Mesodermal cell (in vitro differentiated cells): ENCODE results near the gene ZNF608.

Source experiments
- H3K27ac ChIP-seq: 2 replicates; pipeline ENCODE4 v1.7.0; 2013; ENCODE audit warnings: mild to moderate bottlenecking, low read depth, low read length, moderate library complexity; ENCODE audit not compliant: severe bottlenecking
- H3K36me3 ChIP-seq: 2 replicates; pipeline ENCODE4 v1.7.1; 2013; ENCODE audit warnings: mild to moderate bottlenecking, low read length, moderate library complexity; ENCODE audit not compliant: control insufficient read depth, insufficient read depth
- H3K4me1 ChIP-seq: one replicate; pipeline ENCODE4 v1.7.1; 2013; ENCODE audit warnings: mild to moderate bottlenecking, low read length; ENCODE audit not compliant: insufficient read depth, control insufficient read depth, poor library complexity, severe bottlenecking
- H3K4me3 ChIP-seq: 2 replicates; pipeline ENCODE4 v1.7.0; 2013; ENCODE audit warnings: low read length, control low read depth, mild to moderate bottlenecking; ENCODE audit not compliant: insufficient read depth, poor library complexity, severe bottlenecking; ENCODE audit errors: extremely low read depth
- H3K9me3 ChIP-seq: 2 replicates; pipeline ENCODE4 v1.7.1; 2013; ENCODE audit warnings: mild to moderate bottlenecking, low read length, moderate library complexity; ENCODE audit not compliant: control insufficient read depth
- WGBS, 2 experiments: methylation state at CpG; one replicate each; pipeline ENCODE4 v1.1.5; 2013; ENCODE audit warnings: missing lambda C conversion rate in 2 of 2; ENCODE audit not compliant: insufficient coverage in 2 of 2; 5-methylcytosine and 5-hydroxymethylcytosine counted together

Gene ZNF608

DNA sequence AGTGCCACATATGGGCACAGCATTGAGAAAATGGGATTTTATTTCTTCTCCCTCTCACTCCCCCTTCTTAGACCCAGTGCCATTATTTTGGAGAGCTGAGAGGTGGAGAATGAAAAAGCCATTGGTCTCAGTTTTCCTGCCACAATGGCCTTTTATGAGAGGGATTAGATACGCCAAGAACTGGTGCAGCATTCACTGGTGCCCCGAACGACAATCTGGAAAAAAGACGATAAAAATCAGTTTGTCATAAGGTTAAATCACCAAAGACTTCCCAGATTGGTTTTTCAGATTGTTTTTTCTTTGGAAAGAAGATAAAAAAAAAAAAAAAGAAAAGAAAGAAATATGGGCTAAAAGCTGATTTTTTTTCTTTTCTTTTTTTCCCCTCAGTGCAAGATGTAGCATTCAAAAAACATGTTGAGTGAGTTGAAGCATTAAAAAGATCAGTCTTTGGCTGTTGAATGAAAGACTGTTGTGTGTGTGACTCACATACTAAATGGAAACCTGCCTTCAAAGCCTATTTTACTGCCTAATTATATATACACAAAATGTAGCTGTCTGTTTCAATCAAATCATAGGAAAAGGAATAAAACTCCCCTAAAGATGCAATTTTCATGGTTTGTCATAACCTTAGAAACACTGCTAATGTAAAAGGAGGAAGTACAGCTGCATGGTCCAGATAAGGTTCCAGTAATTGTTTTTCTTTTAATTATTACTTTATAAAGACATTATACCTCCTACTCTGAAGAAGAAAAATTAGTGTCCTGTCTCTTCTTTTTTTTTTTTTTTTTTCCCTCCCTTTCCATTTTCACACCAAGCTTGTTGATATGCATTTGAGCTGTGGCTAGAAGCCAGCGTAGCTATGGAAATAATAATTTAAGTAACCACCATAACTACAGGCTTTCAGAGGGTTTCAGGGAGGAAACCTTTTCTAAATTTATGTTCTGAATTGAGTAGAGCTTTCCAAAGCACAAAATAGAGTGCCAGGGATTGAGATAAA lies 27.2 kb upstream of the ZNF608 start:
- Histone ChIP-seq H3K36me3 (no peaks in the 10 kb centered on the region), H3K27ac (no peak overlapping the region), H3K4me3 (no peak overlapping the region), H3K9me3 (no peaks in the 10 kb centered on the region), H3K4me1 (no peaks in the 10 kb centered on the region)
- 88 to 100% methylated on average over 1 to 3 of the region's 5 CpGs for WGBS, 2 experiments

GRCh38 chr5:124772457-124773200 lies 26.2 kb upstream of the ZNF608 start:
- Histone ChIP-seq H3K9me3 (no peaks in the 10 kb centered on the region), H3K4me1 (no peaks in the 10 kb centered on the region), H3K27ac (no peak overlapping the region), H3K36me3 (no peaks in the 10 kb centered on the region), H3K4me3 (no peak overlapping the region)
- 80 to 86% methylated on average over 1 of the region's 1 CpG for WGBS, 2 experiments

DNA sequence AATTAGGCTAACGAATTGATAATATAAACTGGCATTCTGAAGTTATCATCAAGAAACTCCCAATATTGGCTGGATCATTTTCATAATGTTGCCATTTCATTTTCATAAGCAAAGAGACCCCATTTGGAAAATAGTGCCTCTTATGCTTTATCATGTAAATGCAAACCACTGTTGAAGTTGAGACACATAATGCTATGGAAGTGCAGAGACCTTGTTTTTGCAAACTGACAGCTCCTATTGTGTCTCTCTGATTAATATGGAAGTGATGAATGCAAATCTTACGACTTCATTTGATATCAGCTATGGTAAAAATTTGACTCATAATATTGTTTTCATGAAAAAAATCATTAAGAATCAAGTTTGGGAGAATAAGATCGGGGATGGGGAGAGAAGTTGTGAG lies 25.3 kb upstream of the ZNF608 start:
- Histone ChIP-seq H3K4me1 (no peaks in the 10 kb centered on the region), H3K27ac (no peak overlapping the region)
- 82 to 100% methylated on average over 2 of the region's 3 CpGs for WGBS, 2 experiments

GRCh38 chr5:124764992-124765611 lies 18.7 kb upstream of the ZNF608 start:
- H3K36me3 ChIP-seq, result no peaks in the 10 kb centered on the region
- H3K4me1 ChIP-seq, result peaks cover 5% of the 10 kb centered on the region
- no peak overlapping the region for H3K27ac ChIP-seq
- no peaks in the 10 kb centered on the region for H3K9me3 ChIP-seq
- no peak overlapping the region for H3K4me3 ChIP-seq
- WGBS, 2 experiments, result 100% methylated on average over 1 of the region's 3 CpGs; no CpG with 5 or more reads in 1 of the 2 experiments

More for the DNA sequence above, 25.3 kb upstream of the ZNF608 start:
- Histone ChIP-seq H3K9me3 (no peaks in the 10 kb centered on the region), H3K36me3 (no peaks in the 10 kb centered on the region), H3K4me3 (no peak overlapping the region)

GRCh38 chr5:124764585-124764984 lies 18.1 kb upstream of the ZNF608 start:
- Histone ChIP-seq H3K4me3 (no peak overlapping the region), H3K4me1 (peaks cover 5% of the 10 kb centered on the region), H3K9me3 (no peaks in the 10 kb centered on the region), H3K36me3 (no peaks in the 10 kb centered on the region), H3K27ac (no peak overlapping the region)
- no CpG with 5 or more reads among the region's 1 CpG for WGBS, 2 experiments

DNA sequence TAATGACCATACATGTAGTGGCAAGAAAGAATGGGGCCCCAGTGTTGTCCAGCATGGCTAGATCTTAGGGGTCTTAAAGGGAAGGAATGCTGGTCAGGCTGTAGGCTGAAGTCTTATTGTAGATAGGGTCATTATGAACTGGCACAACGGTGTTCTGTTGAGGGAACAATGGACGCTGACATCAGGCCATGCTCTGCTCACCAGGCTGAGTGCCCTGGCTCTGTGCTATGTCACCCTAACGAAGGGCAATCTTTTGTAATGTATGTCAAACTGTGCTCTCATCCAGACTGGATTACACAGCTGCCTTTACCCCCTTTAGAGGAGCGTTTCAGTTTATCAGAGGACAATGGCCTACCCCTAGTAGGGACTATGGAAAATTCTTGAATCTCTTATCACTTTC lies 14.6 kb upstream of the ZNF608 start:
- 73 to 77% methylated on average over 2 to 3 of the region's 4 CpGs for WGBS, 2 experiments
- Histone ChIP-seq H3K9me3 (no peaks in the 10 kb centered on the region), H3K4me3 (no peak overlapping the region), H3K27ac (no peak overlapping the region), H3K4me1 (peaks cover 5% of the 10 kb centered on the region), H3K36me3 (no peaks in the 10 kb centered on the region)

DNA sequence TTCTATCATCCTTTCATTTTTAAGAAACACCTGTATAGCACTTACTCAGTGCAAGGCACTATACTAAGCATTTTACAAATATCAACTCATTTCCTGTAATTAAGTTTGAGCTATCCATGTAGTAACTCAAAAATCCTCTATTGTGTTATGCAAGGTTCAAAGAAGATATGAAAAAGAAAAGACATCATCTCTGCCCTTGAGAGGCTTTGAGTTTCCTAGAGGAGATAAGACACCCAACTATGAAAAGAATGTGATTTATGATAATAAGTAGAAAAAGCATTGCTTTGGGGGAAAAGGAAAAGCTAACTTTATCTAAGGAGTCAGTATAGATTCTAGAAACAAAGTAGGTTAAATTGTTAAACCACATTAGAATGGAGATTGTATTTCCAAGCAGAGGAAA lies 14.2 kb upstream of the ZNF608 start:
- Histone ChIP-seq H3K27ac (no peak overlapping the region), H3K4me1 (peaks cover 5% of the 10 kb centered on the region), H3K36me3 (no peaks in the 10 kb centered on the region), H3K9me3 (no peaks in the 10 kb centered on the region), H3K4me3 (no peak overlapping the region)

DNA sequence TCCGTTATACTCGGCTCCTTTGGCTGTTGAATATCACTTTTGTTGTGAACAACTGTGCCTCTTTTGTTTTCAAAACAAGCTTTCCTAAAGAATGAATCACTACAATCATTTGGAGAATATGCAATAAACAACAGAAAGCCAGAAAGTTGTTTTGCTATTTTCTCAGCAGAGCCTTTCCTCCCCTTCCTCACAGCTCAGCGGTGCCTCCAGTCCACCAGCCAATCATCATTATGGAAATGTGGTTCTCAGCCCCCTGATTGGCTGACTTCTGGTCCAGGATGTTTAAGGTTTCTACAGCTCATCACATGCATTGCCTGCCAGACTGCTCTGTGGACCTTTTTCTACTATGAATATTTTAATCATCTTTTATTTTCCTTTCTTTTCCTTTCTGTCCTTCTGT lies 9.1 kb upstream of the ZNF608 start:
- Histone ChIP-seq H3K4me3 (no peak overlapping the region), H3K36me3 (no peaks in the 10 kb centered on the region), H3K27ac (no peak overlapping the region), H3K9me3 (no peaks in the 10 kb centered on the region), H3K4me1 (peaks cover 12% of the 10 kb centered on the region)
- 17 to 75% methylated on average over 1 to 3 of the region's 3 CpGs for WGBS, 2 experiments

- no peak overlapping the region for H3K27ac ChIP-seq
- H3K36me3 ChIP-seq, result no peaks in the 10 kb centered on the region
- peaks cover 15% of the 10 kb centered on the region for H3K4me1 ChIP-seq
- H3K9me3 ChIP-seq, result no peaks in the 10 kb centered on the region
- 57 to 86% methylated on average over 1 to 2 of the region's 2 CpGs for WGBS, 2 experiments
- H3K4me3 ChIP-seq, result no peak overlapping the region
Measured at GRCh38 chr5:124755041-124755440, 8.6 kb upstream of the ZNF608 start.

DNA sequence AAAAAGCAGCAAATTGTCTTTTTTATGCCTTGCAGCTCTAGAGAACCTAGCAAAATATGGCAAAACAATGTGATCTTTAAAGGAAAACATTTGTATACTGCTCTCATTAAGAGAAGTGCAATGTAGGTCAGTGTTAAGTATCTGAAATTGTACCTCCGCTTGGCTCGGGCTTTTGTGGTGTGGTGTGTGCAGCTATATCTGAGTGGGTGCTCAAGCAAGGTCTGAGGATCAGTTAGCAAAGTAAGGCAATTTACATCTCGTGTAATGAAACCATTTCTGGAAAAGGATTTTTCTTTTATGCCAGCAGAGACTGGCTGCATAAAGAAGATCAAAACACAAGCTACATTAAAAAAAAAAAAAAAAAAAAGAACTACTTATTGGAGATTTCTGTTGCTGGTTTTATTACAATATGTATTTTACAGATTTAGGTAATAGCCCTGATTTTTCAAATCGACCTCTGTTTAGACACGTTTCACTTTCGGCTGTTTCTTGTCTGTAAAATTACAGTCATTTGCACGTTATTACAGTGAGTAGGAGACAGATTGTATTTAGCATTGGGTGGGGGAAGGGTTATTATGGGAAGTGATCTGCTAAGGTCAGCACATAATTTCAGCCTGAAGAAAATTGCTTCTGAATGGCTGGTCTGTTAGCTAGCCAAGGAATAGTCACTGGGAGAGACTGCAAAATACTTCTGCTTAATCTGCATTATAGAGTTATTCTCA lies 7.9 kb upstream of the ZNF608 start:
- 77 to 87% methylated on average over 3 to 4 of the region's 7 CpGs for WGBS, 2 experiments
- no peaks in the 10 kb centered on the region for H3K9me3 ChIP-seq
- no peaks in the 10 kb centered on the region for H3K36me3 ChIP-seq
- no peak overlapping the region for H3K27ac ChIP-seq
- no peak overlapping the region for H3K4me3 ChIP-seq
- H3K4me1 ChIP-seq, result peaks cover 15% of the 10 kb centered on the region
